SW 1271 (cell line): ENCODE results near the gene VGLL4.
"Not testable (repeated sequence)": the region's sequence is repeated elsewhere in the genome, so short reads cannot be mapped to it uniquely, and the experiment has no call there.

Experiments
- DNase-seq, 2 experiments: peaks; one replicate each; lab custom pipeline; 2025; lab: John Stamatoyannopoulos, UW

VGLL4 gene

DNA sequence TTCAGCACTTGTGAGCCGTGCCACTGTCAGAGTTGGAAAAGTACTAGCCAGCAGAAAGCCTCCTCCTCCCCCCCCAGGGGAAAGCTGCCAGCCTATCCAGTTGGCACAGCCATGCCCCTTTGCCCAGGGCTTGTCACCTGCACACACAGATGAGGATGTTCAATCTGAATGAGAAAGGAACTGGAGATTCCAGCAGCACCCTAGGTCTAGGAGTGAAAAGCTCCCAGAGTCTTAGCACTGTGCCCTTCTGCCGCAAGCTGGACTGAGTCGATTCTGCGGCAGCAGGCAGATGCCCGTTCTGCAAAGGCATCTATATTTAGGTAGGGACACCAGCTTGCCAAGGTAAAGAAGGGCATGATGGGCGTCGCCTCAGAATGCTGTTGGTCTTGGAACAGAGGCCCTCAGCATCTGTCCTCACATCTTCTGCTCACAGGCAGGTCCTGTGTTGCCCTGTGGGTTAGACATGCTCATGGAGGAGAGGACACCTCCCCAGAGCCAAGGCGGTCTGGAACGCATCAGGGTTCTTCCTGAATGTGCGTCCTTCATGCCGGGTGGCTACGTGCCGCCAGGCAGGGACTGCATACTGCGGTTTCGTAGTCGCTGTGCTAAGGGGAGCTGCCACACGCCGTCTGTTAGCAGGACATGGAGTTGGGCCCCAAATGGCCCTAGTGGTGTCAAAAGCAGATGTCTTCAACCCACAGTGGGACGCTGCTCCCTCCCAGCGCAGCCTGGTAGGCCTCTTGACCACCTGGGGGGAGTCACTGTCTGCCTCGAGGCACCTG lies 109.5 kb downstream of the VGLL4 start:
- DNase-seq: no peak

DNA sequence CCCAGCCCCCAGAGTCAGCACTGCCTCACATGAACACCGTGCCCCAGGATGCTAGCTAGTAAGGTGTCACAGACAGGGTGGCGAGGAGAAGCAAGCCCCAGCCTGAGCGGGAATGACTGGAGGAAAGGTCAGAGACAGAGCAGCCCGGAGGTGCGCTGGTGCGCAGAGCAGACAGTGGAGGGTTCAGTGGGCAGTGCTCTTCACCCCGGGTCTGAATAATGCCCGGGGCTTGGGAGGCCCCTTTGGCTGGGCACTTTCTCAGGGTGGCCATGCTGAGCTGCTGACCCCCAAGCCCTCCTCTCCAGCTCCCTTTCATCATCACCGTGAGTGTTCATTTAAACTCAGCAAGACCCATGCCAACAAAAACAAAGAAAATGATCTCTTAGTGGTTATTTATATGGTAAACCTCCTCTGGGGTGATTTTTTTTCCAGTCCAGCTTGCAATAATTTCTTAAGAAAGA lies 110.8 kb downstream of the VGLL4 start:
- no peak for DNase-seq

- no peak for DNase-seq
Measured at GRCh38 chr3:11530153-11530721, 113.5 kb downstream of the VGLL4 start.

- no peak for DNase-seq
Measured at GRCh38 chr3:11529281-11529680, 114.4 kb downstream of the VGLL4 start.

GRCh38 chr3:11526121-11526520 lies 117.6 kb downstream of the VGLL4 start:
- DNase-seq: not testable (repeated sequence)

DNA sequence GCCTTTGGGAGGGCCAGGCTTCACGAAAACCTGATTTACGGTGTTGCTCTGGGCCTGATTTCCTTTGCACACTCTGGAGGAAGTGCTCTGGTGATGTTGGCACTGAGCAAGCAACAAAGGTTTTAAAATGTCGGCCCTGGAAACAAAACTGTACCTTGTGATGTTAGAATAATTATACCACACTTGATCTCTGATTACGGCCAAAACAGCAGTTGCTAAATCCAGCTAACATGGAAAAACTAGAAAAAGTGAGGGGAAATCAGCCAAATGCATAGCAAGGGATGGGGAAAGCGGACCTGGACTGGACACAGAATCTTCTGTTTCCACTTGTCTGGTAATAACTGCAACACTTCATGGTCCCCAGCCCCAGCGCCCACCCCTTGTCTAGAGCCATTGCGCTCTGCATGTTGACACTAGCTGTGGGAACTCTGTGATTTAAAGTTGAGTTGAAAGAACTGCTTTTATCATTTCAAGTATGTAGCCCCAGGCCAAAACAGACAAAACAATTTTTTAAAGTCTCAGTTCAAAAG lies 120.1 kb downstream of the VGLL4 start:
- no peak for DNase-seq

DNA sequence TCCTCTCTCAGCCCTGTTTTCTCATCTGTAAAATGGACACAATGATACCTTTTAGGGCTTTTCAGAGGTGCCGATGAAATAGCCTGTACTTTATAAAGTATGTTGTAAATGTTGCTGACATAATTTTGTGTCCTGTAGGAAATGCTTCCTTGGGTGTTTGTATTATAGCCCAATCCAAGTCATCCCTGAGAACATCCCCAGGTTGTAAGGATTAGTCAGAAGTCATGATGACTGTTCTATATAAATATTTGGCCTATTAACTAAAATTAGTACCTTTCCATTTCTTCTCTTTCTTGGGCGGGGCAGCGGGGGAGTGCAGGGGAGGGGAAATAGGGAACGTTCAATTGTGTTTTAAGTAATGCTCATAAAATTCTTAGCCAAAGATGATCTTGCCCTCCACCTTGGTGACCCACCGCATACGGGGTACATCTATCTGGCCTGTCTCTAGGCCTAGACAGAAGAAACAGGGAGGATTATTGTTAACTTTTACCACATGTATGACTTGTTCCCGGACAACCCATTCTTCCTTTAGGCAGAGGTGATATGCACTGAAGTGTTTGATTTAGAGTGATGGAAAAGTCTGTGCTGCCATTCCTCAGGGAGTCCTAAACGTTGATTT lies 120.7 kb downstream of the VGLL4 start:
- DNase-seq: no peak

GRCh38 chr3:11522398-11522715 lies 121.4 kb downstream of the VGLL4 start:
- no peak for DNase-seq

DNA sequence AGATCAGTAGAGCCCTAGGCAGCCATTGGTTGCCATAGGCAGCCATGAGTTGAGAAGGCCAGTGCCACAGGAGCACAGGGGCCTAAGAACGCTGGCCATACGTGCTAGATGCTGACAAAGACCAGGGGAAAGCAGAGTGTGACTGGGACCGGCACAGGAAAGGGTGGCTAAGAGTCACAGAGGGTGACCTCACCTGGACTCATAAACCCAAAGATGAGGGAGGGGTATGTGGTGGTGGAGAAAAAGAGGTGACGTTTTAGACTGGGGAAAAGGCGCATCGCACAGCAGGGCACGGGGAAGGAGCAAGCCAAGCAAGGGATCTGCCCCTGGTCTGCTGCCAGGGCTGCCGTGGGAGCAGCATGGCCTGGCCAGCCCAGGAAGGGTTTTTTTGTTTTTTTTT lies 122.5 kb downstream of the VGLL4 start:
- DNase-seq: no peak

DNA sequence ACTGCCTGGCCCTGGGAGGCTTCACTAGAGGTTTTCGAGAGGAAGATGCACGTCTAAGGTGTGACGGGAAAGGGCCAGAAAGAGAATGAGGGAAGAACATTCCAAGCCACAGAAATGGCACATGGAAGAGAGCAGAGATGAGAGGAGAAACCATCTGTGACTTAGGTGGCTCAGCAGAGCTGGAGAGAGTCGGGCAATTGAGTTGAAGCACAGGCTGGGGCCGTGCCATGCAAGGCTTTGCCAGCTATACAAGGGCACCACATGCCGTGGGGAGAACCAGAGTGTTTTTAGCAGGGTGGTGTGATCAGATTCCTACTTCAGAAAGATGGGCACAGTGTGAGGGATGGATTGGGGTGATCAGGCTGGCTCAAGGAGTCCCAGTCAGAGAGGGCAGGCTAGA lies 126.1 kb downstream of the VGLL4 start:
- DNase-seq: no peak

GRCh38 chr3:11514191-11514821 lies 129.4 kb downstream of the VGLL4 start:
- DNase-seq: peak; percentile 41 to 80

- DNase-seq: no peak
Measured at GRCh38 chr3:11513817-11514135, 129.9 kb downstream of the VGLL4 start.

GRCh38 chr3:11513125-11513816 lies 130.4 kb downstream of the VGLL4 start:
- DNase-seq: not testable (repeated sequence)

DNA sequence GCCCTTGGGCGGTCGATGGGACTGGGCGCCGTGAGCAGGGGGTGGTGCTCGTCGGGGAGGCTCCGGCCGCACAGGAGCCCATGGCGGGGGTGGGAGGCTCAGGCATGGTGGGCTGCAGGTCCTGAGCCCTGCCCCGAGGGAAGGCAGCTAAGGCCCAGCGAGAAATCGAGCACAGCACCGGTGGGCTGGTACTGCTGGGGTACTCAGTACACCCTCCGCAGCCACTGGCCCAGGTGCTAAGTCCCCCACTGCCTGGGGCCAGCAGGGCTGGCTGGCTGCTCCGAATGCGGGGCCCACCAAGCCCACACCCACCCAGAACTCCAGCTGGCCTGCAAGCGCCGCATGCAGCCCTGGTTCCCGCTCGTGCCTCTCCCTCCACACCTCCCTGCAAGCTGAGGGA lies 132.1 kb downstream of the VGLL4 start:
- not testable (repeated sequence) for DNase-seq

DNA sequence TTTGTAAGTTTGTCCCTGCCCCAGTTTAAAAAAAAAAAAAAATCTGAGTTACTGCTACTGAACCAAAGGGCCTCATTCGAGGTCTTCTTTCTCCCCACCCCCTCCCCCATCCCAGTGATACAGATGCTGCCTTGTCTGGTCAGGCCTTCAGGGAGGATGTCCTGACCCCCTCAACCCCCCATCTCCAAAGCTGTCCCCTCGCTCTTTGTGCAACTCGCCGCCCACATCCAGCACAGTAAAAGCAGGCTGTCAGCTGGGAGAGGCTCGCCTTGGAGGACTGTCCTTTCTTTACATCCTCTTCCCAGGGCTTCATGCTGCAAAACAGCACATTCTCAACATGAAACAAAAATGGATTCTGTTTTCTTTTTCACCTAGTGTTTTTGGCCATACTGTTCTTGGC lies 133.4 kb downstream of the VGLL4 start:
- DNase-seq: no peak

DNA sequence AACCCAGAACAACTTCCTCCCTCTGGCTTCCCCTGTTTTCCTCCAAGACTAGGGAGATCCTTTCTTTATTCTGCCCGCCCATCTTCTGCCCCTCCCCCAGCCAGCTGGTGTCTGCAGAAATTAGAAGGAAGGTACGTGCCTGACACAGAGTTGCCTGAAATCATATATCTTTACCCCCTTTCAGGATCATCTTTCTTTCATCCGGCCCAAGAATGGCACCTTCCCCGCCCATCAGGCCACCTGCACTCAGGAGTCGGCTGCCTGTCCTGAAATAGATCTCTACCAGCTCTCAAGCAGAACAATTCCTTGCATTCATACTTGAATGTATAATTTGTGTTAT lies 133.7 kb downstream of the VGLL4 start:
- no peak for DNase-seq

GRCh38 chr3:11509173-11510000 lies 134.3 kb downstream of the VGLL4 start:
- no peak for DNase-seq

DNA sequence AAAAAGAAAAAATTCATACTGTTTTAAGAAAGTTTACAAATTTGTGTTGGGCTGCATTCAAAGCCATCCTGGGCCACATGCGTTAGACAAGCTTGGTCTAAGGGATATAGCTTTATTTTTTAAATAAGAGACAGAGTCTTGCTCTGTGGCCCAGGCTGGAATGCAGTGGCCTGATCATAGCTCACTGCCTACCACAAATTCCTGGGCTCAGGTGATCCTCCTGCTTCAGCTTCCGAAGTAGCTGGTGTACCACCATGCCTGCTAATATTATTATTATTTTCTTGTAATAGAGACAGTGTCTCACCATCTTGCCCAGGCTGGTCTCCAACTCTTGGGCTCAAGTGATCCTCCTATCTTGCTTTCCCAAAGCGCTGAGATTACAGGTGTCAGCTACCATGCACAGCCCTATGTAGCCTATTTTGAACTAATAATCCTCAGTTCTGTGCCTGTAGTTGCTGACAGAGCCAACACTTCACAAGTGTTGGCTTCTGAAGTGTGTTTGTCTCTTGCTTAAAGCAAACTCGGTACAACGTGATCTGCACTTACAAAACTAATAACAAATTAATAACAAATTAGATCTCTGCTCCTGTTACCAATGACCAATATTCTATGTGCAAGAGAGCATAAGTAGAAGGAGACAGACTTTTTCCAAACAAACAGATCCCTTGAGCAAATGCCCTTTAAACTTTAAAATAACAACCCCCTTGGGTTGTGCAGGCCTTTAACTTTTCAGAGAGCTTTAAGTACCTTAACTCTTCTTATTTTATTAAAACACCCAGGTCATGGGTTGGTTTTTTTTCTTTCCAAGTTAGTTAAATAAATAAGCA lies 135.2 kb downstream of the VGLL4 start:
- no peak for DNase-seq

DNA sequence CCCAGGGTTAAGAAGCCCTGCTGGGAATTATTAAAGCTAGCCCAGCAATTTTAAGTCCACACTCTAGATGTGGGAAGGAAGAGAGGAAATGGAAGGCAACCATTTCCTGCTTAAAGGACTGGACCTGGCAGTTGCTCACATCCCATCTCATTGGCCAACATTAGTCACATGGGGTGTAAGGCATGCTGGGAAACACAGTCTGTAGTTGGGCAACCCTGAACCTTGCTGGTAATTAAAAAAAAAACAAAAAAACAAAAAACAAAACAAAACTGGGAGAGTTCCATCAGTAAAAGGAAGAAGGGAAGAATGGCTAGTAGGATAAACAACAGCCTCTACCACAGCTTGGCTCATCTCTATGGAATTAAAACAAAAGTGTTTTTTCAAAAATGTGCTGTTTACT lies 136.0 kb downstream of the VGLL4 start:
- peak in 1 of 2 experiments; percentile 27 for DNase-seq
